T-helper 22 cell (primary cell): ENCODE measurements around the gene CSRP1.

Experiments used
- DNase-seq: peaks from one replicate; pipeline ENCODE4 v3.0.0-alpha.2; 2020; ENCODE audit warnings: low read depth

Gene CSRP1

GRCh38 chr1:201513498-201514243 is 6.7 kb upstream of the CSRP1 start:
- DNase-seq: no peak

GRCh38 chr1:201511941-201512539 is 5.1 kb upstream of the CSRP1 start:
- DNase-seq: no peak

DNA sequence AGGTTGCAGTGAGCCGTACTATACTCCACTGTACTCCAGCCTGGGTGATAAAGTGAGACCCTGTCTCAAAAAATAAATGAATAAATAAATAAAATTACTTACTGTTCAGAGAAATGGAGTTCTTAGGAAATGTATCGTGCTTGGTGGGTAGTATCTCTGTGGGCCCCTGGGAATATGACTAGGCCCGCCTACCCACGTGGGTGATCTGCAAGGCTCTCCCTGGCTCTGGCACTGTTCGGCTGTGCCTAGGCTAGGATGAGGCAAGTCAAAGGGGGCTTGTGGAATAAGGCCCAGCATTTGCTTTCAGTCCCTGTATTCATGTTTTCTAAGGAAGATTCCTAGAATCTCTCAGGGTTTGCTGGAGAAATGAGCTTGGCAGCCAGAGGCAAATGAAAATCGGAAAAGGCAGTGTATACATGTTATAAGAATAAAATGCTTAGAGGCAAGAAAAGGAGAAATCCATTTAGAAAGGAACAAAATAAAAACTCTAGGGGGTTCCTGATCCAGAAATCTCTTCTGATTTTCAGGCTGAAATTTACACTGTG is 4.5 kb upstream of the CSRP1 start:
- no peak for DNase-seq

- DNase-seq: no peak
Observed at GRCh38 chr1:201510734-201511133, 3.8 kb upstream of the CSRP1 start.

GRCh38 chr1:201509601-201510374 is 2.9 kb upstream of the CSRP1 start:
- no peak for DNase-seq

- no peak for DNase-seq
Observed at GRCh38 chr1:201508809-201509208, 1.9 kb upstream of the CSRP1 start.

GRCh38 chr1:201507360-201507675 is 395 bp upstream of the CSRP1 start:
- DNase-seq: no peak

DNA sequence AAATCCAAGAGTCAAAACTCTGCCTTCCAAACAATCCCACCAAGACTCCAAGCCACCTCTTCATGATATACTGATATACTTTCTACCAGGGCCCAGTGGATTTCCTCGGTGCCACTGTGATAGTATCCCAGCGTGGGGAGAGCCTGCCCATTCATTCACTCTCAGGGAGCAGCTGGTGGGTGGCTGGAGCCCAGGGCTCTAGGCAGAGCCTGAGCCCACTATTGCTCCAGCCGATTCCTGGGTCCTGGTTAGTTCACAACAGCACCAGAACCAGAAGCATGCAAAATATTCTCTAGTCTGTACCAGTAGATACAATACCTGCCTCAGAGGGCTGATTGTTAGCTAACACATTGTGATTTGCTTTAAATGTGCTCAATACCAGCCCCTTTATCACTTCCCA is 831 bp downstream of the CSRP1 start:
- no peak for DNase-seq

- DNase-seq: no peak
Observed at GRCh38 chr1:201505503-201505890, 1.4 kb downstream of the CSRP1 start.

DNA sequence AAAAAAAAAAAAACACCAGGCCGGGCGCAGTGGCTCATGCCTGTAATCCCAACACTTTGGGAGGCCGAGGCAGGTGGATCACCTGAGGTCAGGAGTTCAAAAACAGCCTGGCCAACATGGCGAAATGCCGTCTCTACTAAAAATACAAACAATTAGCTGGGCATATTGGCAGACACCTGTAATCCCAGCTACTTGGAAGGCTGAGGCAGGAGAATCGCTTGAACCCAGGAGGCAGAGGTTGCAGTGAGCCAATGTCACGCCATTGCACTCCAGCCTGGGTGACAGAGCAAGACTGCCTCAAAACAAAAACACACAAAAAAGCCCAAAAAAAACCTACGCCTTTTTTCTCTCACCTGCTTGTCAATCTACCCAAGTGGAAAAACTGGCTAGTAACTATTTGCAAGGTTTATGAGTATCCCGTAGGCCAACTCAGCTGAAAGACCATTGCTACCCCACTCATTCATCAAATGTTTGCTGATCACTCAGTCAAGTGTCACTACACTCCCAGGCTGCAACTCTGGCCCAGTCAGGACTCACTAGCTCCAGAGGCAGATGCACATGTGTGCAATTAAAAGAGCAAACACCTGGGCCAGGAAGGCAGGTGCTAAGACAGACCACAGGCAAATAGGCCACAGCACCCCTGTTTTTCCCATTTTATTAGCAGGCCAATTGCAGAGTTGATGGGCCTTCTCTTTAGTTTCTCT is 2.0 kb downstream of the CSRP1 start:
- no peak for DNase-seq

- no peak for DNase-seq
Observed at GRCh38 chr1:201504179-201504631, 2.7 kb downstream of the CSRP1 start.

DNA sequence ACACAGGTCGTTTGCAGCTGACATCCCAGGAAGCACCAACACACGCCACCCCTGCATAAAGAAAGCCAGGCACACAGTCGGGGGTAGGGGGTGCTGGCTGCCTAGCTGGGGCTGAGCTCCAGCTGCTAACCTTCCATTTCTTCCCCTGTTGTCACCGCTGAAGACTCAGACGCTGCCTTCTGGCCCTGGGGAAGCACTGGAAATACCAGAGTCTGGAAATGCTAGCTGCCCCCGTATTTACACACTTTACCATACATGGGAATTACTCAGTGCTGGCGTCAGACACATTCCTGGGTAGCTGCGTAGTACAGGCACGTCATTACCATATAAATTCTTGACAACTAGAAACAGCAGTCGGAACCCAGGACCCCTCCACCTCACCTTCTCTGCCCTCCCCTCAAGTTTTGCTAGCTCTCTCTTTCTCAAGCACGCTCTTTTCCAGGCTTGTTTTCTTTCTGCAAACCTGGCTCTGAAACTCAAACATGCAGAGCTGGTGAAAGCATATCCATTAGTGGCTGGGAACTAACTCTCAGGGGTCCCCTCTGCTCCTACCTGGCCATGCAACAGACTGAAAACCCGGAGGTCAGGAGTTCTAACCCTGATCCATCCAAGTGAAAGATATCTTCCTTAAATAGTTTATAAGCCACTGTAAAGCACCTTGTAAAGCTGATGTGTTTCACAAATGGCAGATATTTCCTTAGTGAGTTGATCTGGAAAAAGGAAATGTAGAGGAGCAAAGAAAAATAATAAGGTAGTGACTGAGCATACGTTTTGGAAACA is 3.3 kb downstream of the CSRP1 start:
- DNase-seq: no peak

GRCh38 chr1:201502511-201502857 is 4.4 kb downstream of the CSRP1 start:
- DNase-seq: no peak

GRCh38 chr1:201501812-201502510 is 5.0 kb downstream of the CSRP1 start:
- no peak for DNase-seq

- no peak for DNase-seq
Observed at GRCh38 chr1:201501144-201501543, 5.8 kb downstream of the CSRP1 start.

DNA sequence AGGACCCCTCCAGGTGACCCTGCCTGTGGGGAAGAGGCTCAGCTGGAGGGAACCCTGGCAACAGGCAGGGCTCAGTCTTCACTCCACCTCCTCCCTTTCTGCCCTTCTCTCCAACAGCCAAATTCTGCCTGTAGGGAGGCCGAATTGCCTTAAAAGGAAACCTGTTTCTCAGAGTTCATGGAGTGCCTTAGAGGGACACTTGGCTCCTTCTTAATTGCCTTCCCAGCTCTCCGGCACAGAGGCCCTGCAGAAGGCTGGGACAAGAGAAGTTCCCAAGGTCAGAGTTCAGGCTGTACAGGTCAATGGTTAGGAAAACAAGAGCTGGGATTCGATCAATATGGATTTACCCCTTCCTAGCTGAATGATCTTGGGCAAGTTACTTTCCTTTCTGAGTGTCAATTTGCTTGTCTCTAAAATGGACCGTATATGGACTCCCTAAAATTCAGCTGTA is 6.2 kb downstream of the CSRP1 start:
- DNase-seq: no peak

GRCh38 chr1:201499795-201500669 is 6.9 kb downstream of the CSRP1 start:
- no peak for DNase-seq

- no peak for DNase-seq
Observed at GRCh38 chr1:201499191-201499590, 7.7 kb downstream of the CSRP1 start.

GRCh38 chr1:201498621-201499020 is 8.3 kb downstream of the CSRP1 start:
- DNase-seq: no peak

DNA sequence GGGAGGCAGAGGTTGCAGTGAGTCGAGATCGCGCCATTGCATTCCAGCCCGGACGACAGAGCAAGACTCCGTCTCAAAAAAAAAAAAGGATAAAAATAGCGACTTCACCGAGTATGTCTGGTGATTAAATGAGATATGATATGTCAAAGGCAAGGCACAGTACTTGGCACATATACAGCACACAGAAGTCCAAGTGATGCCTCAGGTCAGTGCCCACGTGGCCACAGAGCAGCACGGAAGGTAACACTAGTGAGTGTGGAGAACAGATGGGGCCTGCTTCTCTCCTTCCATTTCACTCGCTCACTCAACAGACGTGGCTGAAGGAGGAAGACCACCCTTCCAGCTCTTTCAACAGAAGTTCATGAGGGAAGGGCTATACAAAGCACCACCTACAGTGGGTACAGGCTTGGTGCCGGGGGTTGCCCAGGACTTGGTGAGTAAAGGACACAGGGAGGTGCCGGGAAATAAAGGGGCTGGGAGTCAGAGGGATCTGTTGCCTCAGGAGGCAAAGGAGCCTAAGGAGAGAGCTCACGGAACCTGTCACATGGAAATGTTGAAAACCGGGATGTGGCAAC is 8.9 kb downstream of the CSRP1 start:
- no peak for DNase-seq
